Right ventricle myocardium superior (tissue), 1 donor: Measurements from ENCODE around the gene CD86. TPM values are rescaled to one million over a fixed set of nuclear protein-coding genes. Genes with fewer than 3 reads are reported as not detected.
A peak's percentile ranks its signal among the peaks of the same experiment; 100 is the strongest.

ENCODE experiments used
- ATAC-seq: fragments of 200-7000 bp; cut with Tn5 transposase; one replicate; pipeline ENCODE4 v1.9.1; 2020; ENCODE audit warnings: mild to moderate bottlenecking; ENCODE audit not compliant: poor library complexity
- DNase-seq: peaks from one replicate; pipeline ENCODE4 v3.0.0-alpha.2; 2020
- intact Hi-C: fragments of 100-400 bp; cut with DNase I; formaldehyde crosslinking; loops from one replicate; pipeline ENCODE4 v1.11.2; 2022
- total RNA-seq: library from RNA; stranded (reverse); fragmentation: NEBNext Ultra II Directional; extraction: Animal tissue kit (Norgen Biotek cat#: 25700); gene quantifications from one replicate; pipeline ENCODE4 v1.2.1, GENCODE V29; 2021
- donor health status: DM: no; HTN: yes; CAD: no; lungs with severe emphysema.

Gene CD86
- total RNA-seq, 1 donor from 2014 or later: 3.7 TPM

GRCh38 chr3:122081543-122082247 is 26.5 kb downstream of the CD86 start:
- no peak for ATAC-seq

DNA sequence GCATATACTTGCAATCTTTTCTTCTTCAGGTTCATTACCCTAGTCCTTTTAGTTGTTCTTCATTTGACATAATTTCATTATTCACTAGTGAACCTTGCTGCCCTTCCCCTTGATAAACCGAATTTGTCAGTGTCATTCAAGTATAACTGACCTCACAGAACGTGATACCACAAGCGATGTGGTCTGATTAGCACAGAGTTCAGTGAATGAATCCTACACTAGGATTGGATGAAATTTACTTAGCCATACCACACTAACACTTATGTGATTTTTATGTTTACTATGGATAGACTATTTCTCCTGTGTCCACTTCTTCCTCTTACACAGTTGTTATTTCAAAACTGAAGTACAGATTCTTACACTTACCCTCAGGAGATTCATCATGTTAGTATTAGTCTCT is 27.2 kb downstream of the CD86 start:
- DNase-seq (no peak), ATAC-seq (no peak)
- intact Hi-C loops: no loop called here

More at GRCh38 chr3:122081543-122082247, 26.5 kb downstream of the CD86 start:
- intact Hi-C loops: no loop called here
- no peak for DNase-seq

- ATAC-seq (no peak), DNase-seq (no peak)
- intact Hi-C loops: no loop called here
Observed at GRCh38 chr3:122084799-122085198, 29.6 kb downstream of the CD86 start.

- intact Hi-C loops: no loop called here
- DNase-seq (no peak), ATAC-seq (no peak)
Observed at GRCh38 chr3:122085673-122086072, 30.5 kb downstream of the CD86 start.

DNA sequence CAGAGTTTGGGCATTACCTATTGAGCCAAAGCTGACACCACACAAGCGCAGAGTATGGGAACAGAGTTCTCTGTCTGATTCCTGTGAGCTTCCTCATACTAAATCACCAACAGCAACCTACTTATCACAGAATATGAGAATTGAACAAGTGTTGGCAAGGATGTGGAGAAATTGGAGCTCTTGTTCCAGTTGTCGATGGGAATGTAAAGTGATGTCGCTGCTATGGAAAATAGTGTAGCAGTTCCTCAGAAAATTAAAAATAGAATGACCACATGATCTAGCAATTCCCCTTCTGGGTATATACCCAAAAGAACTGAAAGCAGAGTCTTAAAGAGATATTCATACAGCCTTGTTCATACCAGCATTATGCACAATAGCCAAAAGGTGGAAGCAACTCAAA is 33.4 kb downstream of the CD86 start:
- DNase-seq: no peak
- intact Hi-C loops: no loop called here
- peak; percentile 41 for ATAC-seq

- peak; percentile 41 for ATAC-seq
- DNase-seq: no peak
- intact Hi-C loops: no loop called here
Observed at GRCh38 chr3:122091602-122092295, 36.6 kb downstream of the CD86 start.

DNA sequence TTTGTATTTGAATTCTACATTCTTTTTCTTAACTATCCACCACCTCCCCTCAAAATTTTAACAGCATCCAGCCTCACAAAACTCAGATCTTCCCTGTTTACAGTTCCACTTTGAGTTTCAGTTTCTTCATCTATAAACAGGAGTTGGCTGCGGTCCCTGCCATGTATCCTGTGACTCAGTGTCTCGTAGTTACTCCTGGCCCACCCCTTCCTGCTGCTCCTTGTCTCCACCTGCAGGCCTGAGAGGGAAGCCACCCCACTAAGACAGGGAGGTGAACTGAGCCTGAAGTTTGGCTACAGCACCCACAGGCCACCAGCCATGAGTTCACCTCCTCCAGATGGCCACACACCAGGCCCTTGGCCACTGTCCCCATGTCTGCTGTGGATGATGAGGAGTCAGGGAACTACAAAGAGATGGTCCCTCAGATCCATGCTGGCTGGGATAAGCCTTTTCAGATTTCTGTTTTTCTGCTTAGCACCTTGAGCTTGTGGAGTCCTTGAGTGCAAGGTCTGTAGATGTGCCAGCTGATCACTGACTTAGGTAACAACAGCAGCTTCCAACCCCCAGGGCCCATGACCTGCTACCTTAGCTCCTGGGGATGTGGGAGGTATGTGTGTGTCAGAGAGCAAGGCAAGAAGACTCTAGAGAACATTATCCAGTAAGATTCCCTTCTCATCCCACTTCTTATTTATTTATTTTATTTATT is 37.5 kb downstream of the CD86 start:
- intact Hi-C loops: no loop called here
- no peak for DNase-seq

GRCh38 chr3:122094125-122094524 is 39.0 kb downstream of the CD86 start:
- DNase-seq (no peak), ATAC-seq (no peak)
- intact Hi-C loops: no loop called here

More for the DNA sequence above, 37.5 kb downstream of the CD86 start:
- peak; percentile 63 for ATAC-seq

DNA sequence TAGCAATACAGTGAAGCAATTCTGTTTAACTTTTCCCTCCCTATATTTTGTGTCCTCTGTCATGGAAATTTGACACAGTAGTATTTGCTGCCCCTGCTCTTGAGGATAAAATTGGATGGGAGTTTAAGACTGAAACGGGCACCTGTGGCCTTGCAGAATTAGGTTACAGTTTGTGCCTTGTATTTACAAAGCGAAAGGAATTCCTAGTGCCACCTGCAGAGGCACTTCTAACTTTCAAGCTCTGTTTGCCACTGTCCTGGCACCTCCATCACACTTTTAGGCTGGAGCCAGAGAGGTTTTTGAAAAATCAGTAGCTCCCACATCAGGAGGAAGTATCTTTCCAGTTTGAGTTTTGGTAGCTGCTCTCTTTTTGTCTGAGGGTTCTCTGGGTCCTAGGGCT is 39.5 kb downstream of the CD86 start:
- intact Hi-C loops: no loop called here
- DNase-seq: no peak
- no peak for ATAC-seq

DNA sequence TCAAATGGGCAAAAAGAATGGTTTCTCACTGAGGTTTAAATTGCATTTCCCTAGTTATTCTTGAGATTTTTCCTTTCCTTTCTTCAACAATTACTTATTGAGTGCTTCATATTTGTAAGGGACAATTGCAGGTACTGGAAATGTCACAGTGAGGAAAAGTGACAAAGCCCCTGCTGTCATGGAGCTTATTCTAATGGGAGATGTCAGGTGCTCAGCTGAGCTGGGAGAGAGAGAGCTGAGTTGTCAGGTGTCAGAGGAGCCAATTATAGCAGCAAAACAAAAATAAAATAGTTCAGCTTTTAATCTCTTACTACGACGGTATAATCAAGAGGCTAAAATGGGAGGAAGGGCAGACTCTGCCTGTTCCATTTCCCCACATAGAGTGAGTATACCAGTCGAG is 42.0 kb downstream of the CD86 start:
- DNase-seq (no peak), ATAC-seq (no peak)
- intact Hi-C loops: no loop called here

DNA sequence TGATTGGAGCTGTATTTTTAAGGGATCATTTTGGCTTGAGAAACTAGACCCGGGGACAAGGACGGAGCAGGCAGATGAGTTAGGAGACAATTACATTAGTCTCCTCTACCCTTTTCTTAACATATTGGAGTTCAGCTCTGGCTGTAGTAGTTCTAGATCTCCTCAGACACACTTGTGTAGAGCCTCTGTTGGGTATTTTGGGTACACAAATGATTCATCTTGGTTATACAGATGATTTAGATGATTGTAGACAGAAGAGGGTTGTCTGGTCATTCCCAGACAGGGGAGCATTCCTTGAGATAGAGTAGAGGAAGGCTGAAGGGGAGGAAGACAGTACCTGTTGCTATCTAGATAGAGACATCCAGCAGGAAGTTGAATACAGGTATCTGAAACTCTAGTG is 43.4 kb downstream of the CD86 start:
- no peak for DNase-seq
- intact Hi-C loops: no loop called here
- no peak for ATAC-seq

DNA sequence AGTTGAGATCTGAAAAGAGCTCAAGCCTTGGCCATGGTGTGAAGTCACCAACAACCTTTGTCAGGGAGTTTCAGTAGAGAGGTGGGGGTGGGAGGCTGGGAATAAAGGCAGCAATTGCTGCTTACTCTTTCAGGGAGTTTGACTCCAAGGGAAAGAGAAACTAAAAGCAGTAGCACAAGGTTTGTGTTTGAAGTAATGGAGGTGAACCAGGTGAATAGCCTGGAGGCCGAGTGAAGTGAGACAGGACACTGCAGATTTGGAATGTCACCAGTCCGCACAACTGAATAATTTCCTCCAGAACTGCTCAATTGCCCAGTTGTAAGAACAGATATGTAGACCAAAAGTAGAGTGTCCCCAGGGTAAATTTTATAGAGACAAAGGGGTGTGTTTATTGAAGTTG is 44.1 kb downstream of the CD86 start:
- DNase-seq: no peak
- intact Hi-C loops: no loop called here
- no peak for ATAC-seq

DNA sequence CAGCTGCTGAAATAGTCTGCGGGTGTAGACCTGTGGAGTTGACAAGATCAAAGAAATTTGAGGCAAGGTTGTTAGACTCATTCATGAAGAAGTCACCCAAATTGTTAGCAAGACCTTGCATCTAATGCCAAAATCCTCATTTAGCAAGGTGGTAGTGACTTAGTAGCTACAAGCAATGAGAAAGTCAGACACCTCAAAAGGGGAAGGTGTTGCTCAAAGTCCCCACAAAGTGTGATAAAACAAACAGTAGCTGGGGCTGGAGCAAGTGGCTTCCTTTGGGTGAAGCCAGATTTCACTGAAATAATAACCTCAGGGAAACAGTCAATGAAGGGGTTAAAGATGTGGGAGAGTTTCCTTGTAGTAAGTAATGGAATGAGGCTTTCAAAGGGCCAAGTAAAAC is 44.9 kb downstream of the CD86 start:
- no peak for ATAC-seq
- intact Hi-C loops: no loop called here

DNA sequence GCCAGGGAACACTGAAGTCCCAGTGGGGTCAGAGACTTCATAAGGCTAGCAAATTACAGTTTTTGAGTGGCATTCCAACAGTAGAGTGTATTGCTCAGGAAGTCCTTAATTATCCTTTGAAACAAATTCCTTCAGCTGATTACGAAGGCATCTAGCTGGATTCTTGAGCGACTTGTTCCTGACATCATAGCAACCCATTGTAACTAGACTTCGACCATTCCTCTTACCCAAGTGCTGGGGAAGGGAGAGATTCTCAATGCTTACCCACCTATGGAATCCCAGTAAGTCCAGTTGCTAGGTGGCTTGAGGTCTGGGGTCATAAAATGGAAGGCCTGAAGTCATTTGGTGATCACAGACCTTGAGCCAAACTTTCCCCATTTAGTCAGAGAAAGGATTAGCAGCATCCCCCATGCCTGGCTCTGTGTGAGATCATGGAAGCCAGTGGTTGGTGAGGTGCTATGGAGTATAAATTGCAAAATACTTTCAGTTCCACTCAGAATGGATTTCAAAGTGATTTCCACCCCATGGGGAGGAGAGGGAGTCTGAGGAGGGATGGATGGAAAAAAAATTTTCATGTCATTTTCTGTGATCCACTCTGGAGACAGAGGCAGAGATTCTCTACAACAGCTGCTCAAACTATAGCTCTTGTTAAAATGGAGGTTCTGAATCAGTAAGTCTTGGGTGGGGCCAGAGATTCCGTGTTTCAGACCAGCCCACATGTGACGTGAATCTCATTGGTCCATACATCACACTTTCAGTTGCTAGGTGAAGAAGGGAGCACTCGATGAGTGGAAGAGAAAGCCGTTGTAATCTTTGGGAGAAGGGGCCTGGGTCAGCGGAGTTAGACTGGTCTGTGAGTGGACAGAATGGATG is 45.7 kb downstream of the CD86 start:
- no peak for ATAC-seq
- no peak for DNase-seq
- intact Hi-C loops: no loop called here

More for the DNA sequence above, 44.9 kb downstream of the CD86 start:
- no peak for DNase-seq

DNA sequence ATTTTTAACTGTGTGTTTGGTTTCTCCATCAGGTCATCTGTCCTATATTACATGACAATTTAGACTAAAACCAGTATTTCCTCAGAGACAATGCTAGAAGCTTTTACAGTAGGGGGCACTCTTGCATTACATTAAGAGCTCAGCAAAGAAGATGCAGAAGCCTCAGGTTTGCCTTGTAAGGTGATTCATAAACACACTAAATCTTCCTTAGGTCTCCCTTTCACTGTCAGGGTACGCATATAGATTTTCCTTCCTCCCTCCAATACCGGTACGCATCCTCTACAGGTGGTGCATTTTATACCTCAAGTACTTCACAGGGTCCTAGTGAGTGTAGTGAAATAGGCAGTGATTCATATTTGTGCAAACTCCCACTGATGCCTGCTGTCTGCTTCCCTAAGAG is 46.5 kb downstream of the CD86 start:
- DNase-seq (no peak), ATAC-seq (no peak)
- intact Hi-C loops: no loop called here

DNA sequence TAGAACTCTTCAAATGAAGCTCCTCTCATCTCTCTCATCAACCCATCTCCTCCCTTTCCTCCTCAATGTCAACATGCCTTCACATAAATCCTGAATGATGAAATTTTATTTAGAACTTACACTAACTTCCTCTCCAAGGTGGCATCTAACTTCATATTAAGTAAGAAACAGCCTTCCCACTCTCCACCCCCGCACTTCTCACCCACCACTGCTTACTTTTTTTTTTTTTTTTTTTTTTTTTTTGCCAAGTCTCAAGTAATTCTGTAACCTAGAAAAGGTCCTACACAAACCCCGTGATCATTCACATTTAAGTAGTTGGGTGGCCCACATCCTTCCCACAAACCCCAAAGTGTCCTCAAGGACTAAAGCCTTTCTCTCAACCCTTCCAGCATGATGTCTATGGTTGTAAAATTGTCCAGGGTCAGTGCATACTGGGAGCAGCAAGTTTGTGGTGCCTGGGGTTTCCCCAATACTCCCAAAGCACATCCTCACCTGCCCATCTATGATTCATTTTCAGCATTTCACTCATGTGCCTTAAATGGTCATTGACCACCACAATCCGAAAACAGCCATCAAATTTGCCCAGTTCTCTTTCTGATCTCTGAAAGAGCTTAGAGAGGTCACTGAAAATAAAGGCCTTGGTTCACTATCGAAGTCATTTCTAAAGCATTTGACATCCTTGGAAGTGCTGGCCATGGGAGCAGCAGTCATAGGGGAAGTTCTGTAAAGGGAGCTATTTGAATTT is 47.2 kb downstream of the CD86 start:
- ATAC-seq (no peak), DNase-seq (no peak)
- intact Hi-C loops: no loop called here

GRCh38 chr3:122103821-122104514 is 48.8 kb downstream of the CD86 start:
- DNase-seq: no peak
- intact Hi-C loops: no loop called here
- no peak for ATAC-seq
